GM18858 (cell line): ENCODE results near the gene PACSIN1.
A peak's percentile ranks its signal among the peaks of the same experiment; 100 is the strongest.
"Not testable (repeated sequence)": the region's sequence is repeated elsewhere in the genome, so short reads cannot be mapped to it uniquely, and the experiment has no call there.

Experiments used
- ATAC-seq: cut with Tn5 transposase; IDR thresholded peaks from one replicate; pipeline ENCODE4 v1.9.1; 2021; ENCODE audit not compliant: unreplicated experiment

Gene PACSIN1

DNA sequence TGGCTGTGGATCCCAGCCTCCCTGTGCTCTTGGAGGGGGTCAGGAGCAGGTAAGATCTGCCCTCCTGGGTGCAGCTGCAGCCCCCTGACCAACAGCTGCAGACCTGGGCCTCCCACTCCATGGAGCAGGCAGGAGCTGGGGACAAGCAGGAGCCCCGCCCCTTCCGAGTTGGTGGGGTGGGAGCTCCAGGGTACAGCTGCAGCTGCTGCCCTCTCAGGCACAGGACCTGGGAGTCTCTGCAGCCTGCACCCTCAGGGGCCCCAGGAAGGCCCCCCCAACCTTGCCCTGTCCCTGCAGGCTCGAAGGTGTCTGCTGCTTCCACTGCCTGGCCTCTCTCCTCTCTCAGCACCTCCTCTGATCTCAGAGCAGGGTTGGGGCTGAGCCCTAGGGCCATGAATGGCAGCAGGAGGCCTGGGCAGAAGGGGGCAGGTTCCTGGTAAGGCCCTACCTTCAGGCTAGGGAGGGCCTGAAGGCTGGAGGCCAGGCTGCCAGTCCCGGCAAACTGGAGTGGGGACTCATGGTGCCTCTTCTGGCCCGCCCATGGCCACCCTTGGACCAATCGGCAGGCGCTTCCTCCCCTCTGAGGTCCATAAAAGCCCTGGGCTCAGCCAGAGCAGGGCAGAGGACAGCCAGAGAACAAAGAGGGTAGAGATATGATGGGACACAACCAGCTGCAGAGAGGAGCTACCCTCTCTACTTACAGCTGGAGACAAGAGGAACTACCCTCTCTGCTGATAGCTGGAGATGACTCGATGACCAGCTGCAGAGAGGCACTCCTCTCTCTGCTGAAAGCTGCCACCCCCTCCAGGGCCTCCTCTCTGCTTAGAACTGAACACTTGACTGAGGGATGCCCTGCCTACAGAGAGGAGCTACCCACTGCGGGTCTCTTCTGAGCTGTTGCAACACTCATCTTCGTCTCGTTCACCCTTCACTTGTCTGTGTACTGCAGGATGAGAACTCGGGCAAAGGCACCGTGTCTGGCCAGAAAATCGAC, 7.8 kb upstream of the PACSIN1 start:
- no peak for ATAC-seq

DNA sequence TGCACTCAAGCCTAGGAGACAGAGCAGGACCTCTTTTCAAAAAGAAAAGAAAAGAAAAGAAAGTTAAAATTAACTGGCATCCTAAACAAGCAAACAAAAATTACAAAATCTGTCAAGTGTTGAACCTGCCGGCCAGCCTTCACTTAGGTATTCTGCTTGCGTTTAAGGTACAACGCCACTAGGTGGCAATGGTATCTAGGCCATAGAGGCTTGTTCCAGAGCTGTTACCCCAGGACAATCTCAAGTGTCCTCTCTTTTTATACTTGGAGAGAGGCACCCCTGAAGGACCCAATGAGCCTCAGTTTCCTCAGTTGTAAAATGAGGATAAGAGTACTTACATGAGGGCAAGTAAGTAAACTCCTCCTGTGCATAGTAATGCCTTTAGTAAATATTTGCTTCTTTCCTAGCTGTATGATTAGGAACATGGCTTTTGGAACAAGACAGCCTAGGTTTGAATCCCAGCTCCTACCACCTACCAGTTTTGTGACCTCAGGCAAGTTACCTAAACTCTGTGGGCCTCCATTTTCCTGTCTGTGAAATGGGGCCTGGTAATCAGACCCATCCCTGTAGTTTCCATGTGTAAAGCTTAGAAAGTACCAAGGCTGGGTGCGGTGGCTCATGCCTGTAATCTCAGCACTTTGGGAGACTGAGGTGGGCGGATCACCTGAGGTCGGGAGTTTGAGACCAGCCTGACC, 5.8 kb upstream of the PACSIN1 start:
- ATAC-seq, result no peak

GRCh38 chr6:34460796-34461507, 4.9 kb upstream of the PACSIN1 start:
- ATAC-seq, result no peak

DNA sequence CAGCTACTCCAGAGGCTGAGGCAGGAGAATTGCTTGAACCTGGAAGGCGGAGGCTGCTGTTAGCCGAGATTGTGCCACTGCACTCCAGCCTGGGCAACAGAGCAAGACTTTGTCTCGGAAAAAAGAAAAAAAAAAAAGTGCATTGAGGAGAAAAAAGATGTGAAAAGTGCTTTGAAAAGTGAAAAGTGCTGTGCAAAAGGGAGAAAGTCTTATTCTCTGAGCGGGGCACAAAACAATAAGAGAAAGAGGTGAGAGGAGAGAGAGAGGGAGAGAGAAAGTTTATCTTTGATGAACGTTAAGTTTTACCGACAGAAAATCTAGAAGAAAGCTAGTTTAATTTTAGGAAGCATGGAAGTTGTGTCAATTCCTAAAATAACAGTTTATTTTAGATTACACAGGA, 3.9 kb upstream of the PACSIN1 start:
- no peak for ATAC-seq

- no peak for ATAC-seq
These were observed 3.3 kb upstream of the PACSIN1 start for GRCh38 chr6:34462551-34462971.

GRCh38 chr6:34463299-34463698, 2.6 kb upstream of the PACSIN1 start:
- ATAC-seq, result no peak

DNA sequence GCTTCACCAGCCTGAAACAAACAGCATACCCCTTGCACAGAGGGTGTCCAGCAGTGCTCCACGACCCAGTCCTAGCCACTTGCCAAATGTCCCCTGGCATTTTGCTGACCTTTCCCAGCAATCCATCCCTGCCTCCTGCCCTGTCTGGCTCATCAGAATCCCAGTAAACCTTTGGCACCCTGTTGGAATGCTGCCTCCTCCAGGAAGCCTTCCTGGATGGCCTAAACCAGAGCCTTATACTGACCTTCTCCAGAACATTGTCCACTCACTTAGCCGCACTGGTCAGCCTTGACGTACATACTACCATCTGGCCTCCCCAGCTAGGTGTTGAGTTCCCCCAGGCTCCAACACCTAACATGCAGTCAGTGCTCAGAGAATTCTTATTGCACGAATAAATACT, 2.0 kb upstream of the PACSIN1 start:
- no peak for ATAC-seq

GRCh38 chr6:34466242-34467185, 638 bp downstream of the PACSIN1 start:
- no peak for ATAC-seq

DNA sequence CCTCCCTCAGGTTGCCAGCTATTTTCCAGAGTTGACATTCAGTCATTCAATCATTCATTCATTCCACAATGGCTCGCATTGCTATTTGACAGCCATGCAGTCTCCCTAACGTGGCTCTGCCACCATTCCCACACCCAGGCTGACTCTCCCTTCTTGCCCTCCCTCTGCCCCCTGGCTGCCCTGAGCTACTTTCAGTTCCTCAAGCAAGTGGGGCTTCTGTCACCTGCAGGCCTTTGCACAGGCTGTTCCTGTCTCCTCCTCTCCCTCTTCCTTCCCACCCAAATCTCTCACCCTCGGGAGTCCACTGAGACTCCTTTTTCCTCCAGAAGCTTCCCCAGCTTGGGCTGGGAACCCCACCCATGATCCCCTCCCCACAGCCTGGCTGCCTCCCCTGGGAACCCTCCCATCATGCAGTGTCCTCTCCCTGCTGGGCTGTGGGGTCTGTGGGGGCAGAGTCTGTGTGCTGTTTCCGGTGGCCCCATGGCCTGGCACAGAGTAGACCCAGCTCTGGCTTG, 2.6 kb downstream of the PACSIN1 start:
- peak; percentile 53 for ATAC-seq

GRCh38 chr6:34469499-34469898, 3.6 kb downstream of the PACSIN1 start:
- no peak for ATAC-seq

DNA sequence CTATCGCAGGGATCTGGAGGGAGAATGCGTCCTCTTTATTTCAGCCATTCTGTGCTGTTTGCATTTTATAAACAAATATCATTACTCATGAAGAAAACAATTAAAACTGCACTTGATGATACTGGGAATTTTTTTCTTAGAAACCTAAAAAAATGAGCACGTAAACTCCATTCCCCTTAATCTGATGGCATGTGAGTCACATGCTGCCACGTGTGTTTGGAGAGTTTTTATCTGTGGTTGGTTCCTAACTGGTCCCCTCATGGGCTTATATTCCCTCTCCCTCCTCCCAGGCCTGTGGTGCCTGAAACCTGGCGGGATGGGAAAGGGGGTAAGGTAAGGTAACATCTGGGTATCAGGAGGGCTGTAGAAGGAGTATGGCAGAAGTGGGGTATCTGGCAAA, 6.5 kb downstream of the PACSIN1 start:
- no peak for ATAC-seq

- ATAC-seq, result no peak
These were observed 8.1 kb downstream of the PACSIN1 start for GRCh38 chr6:34473967-34474366.

DNA sequence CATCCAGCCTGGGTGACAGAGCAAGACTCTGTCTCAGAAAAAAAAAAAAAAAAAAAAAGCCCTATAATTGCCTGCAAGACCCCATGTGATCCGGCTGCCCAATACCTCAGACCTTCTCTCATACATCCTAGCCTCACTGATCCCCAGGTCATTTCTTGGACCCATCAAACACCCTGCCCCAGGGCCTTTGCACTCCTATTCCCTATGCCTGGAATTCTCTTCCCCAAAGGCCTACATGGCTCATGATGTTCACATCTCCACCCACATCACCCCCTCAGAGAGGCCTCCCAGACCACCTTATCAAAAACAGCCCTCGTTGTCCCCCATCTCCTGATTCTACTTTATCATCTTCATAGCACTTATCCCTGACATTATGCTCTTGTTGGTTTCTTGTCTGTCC, 8.9 kb downstream of the PACSIN1 start:
- no peak for ATAC-seq

GRCh38 chr6:34475238-34475682, 9.4 kb downstream of the PACSIN1 start:
- ATAC-seq, result no peak

- ATAC-seq, result no peak
These were observed 10.0 kb downstream of the PACSIN1 start for GRCh38 chr6:34475767-34476328.

- no peak for ATAC-seq
These were observed 10.6 kb downstream of the PACSIN1 start for GRCh38 chr6:34476447-34476846.

- ATAC-seq, result no peak
These were observed 11.0 kb downstream of the PACSIN1 start for GRCh38 chr6:34476921-34477320.

DNA sequence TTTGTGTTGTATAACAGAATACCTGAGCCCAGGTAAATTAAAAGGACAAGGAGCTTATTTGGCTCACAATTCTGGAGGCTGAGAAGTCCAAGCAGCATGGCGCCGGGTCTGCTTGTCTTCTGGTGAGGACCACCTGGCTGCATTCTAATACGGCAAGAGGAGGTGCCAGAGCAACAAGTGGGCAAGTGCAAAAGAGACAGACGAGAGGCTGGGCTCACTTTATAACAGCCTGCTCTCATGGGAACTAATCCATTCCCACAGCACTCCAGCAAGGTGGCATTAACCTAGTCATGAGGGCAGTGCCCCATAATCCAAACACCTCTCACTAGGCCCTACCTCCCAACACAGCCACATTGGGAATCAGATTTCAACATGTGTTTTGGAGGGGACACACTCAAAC, 12.9 kb downstream of the PACSIN1 start:
- no peak for ATAC-seq

- ATAC-seq, result not testable (repeated sequence)
These were observed 17.9 kb downstream of the PACSIN1 start for GRCh38 chr6:34483781-34484180.

GRCh38 chr6:34484391-34484790, 18.5 kb downstream of the PACSIN1 start:
- ATAC-seq, result no peak
